HepG2 (cell line): ENCODE measurements around the gene ZNF587B. TPM values are rescaled to one million over a fixed set of nuclear protein-coding genes. Genes with fewer than 3 reads are reported as not detected.
"Not testable (repeated sequence)": the region's sequence is repeated elsewhere in the genome, so short reads cannot be mapped to it uniquely, and the experiment has no call there.

Source experiments
- ARID5B ChIP-seq: IDR thresholded peaks from 2 replicates; pipeline ENCODE4 v1.4.0; 2020; ENCODE audit warnings: mild to moderate bottlenecking, missing genetic modification reagents
- DMAP1 ChIP-seq: IDR thresholded peaks from 2 replicates; pipeline ENCODE4 v1.6.1; 2016
- ELF3 ChIP-seq: IDR thresholded peaks from 2 replicates; pipeline ENCODE4 v1.6.1; 2016; ENCODE audit warnings: missing genetic modification reagents, missing compliant biosample characterization
- ERF ChIP-seq: IDR thresholded peaks from 2 replicates; pipeline ENCODE4 v1.6.1; 2018; ENCODE audit warnings: missing biosample characterization, missing genetic modification reagents
- FOXK1 ChIP-seq: sonication (generic); formaldehyde crosslinking; IDR thresholded peaks from 2 replicates; pipeline ENCODE4 v1.4.0; 2020; ENCODE audit warnings: low read depth, missing genetic modification reagents, borderline replicate concordance
- LCORL ChIP-seq, 2 experiments: fragments of 450-650 bp in 1 of 2; sonication (generic) in 1 of 2; formaldehyde crosslinking in 1 of 2; IDR thresholded peaks; 2 replicates each; pipeline versions ENCODE4 v1.5.0 to v1.6.1; 2017 to 2020; ENCODE audit warnings: antibody characterized with exemption in 1 of 2, missing genetic modification reagents in 1 of 2
- RXRB ChIP-seq: IDR thresholded peaks from 2 replicates; pipeline ENCODE4 v1.6.1; 2016; ENCODE audit warnings: borderline replicate concordance, missing genetic modification reagents, missing compliant biosample characterization
- USF2 ChIP-seq, 2 experiments: sonication (generic) in 1 of 2; formaldehyde crosslinking in 1 of 2; IDR thresholded peaks; 2 replicates each; pipeline versions ENCODE4 v1.5.1 to v1.6.1; 2011 to 2020; ENCODE audit warnings: borderline replicate concordance in 1 of 2, low read depth in 1 of 2, low read length in 1 of 2, mild to moderate bottlenecking in 1 of 2, missing genetic modification reagents in 1 of 2, moderate library complexity in 1 of 2
- ZBTB20 ChIP-seq: sonication (generic); formaldehyde crosslinking; IDR thresholded peaks from 2 replicates; pipeline ENCODE4 v1.8.1; 2023; ENCODE audit warnings: missing genetic modification reagents, low read depth, mild to moderate bottlenecking, borderline replicate concordance
- ZBTB40 ChIP-seq, 2 experiments: fragments of 450-650 bp in 1 of 2; sonication (generic) in 1 of 2; formaldehyde crosslinking in 1 of 2; IDR thresholded peaks; 2 replicates each; pipeline versions ENCODE4 v1.6.1 to v1.8.0; 2016 to 2022; ENCODE audit warnings: antibody characterized with exemption in 1 of 2, mild to moderate bottlenecking in 1 of 2, missing genetic modification reagents in 1 of 2
- ZNF143 ChIP-seq: sonication (generic); formaldehyde crosslinking; IDR thresholded peaks from 2 replicates; pipeline ENCODE4 v1.4.0; 2020; ENCODE audit warnings: missing genetic modification reagents
- polyA plus RNA-seq, 8 experiments: library from polyadenylated mRNA; depleted of rRNA in 3 of 8; stranded (reverse) in 7 of 8; unstranded in 1 of 8; fragments of >200 nt; fragmentation: Illumina TruSeq in 4 of 8; extraction: Trizol in 4 of 8; gene quantifications; 2 replicates each; pipeline versions ENCODE4 v1.2.1 to v1.2.3, GENCODE V29; 2011 to 2016; ENCODE audit warnings: low read depth in 4 of 8, missing spikeins in 1 of 8, mixed read lengths in 1 of 8; ENCODE audit not compliant: insufficient read depth in 1 of 8
- total RNA-seq, 5 experiments: library from RNA; depleted of rRNA; stranded (reverse); fragments of >200 nt; fragmentation: Illumina TruSeq; extraction: Trizol; gene quantifications; 2 replicates each; pipeline ENCODE4 v1.2.3, GENCODE V29; 2016; ENCODE audit warnings: low read depth in 1 of 5

The ZNF587B gene
- total and polyA plus RNA-seq, 2 of the 13 experiments (the other 11 are each of a cell fraction or from before 2014, with no cell fraction given): 5.2 to 29.9 TPM

- not testable (repeated sequence) for TF ChIP-seq USF2 (IDR thresholded peaks at IDR 0.05; ENCODE audit: low read depth, low read length); LCORL (IDR thresholded peaks at IDR 0.05)
- TF ChIP-seq USF2 (CRISPR knock-in tag; IDR thresholded peaks at IDR 0.05; ENCODE audit: borderline replicate concordance) (peak; percentile 31; the same call in 1 of the 2 replicates), ZNF143 (CRISPR knock-in tag) (peak; percentile 66), RXRB (CRISPR knock-in tag) (peak; percentile 28; the same call in 1 of the 2 replicates), LCORL (CRISPR knock-in tag; IDR thresholded peaks at IDR 0.05) (peak; percentile 63), DMAP1 (CRISPR knock-in tag) (peak; percentile 44; the same call in 1 of the 2 replicates), ELF3 (CRISPR knock-in tag) (peak; percentile 46; the same call in 1 of the 2 replicates), ZBTB20 (CRISPR knock-in tag) (peak; percentile 60; the same call in 1 of the 2 replicates), ZBTB40 (IDR thresholded peaks at IDR 0.05) (peak; percentile 65; the same call in 1 of the 2 replicates), ZBTB40 (CRISPR knock-in tag; IDR thresholded peaks at IDR 0.05) (peak; percentile 98), ERF (CRISPR knock-in tag) (0 out of 2 replicates have a peak, but pooled peaks have one; percentile 9), FOXK1 (CRISPR knock-in tag) (peak; percentile 74; the same call in 1 of the 2 replicates), ARID5B (CRISPR knock-in tag) (peak; percentile 46)
Measured at GRCh38 chr19:57810410-57811295, 19.4 kb upstream of the ZNF587B start (continued).
